SK-N-SH (cell line): ENCODE measurements around the gene MAPKAPK3. TPM values are rescaled to one million over a fixed set of nuclear protein-coding genes. Genes with fewer than 3 reads are reported as not detected.

Source experiments
- CTCF ChIA-PET: fragments of 300-600, 350-600 bp; formaldehyde crosslinking; extraction: SDS; loops from one replicate; lab custom pipeline; 2021; lab: Yijun Ruan, JAX
- POLR2A ChIA-PET: fragments of 350-600 bp; sonication (Branson Sonifier 250); formaldehyde crosslinking; extraction: SDS; loops from one replicate; lab custom pipeline; 2020; ENCODE audit warnings: antibody characterized with exemption, inconsistent platforms; lab: Yijun Ruan, JAX
- DNase-seq: peaks from one replicate; pipeline ENCODE4 v3.0.0; 2012
- H2AFZ ChIP-seq: fragments of 200-600 bp; sonication (generic); 2 replicates; pipeline ENCODE4 v1.8.1; 2016; ENCODE audit warnings: antibody characterized with exemption, mild to moderate bottlenecking, low read depth
- H3F3A ChIP-seq: fragments of 200-600 bp; sonication (generic); replicated peaks from 2 replicates; pipeline ENCODE3; 2016; ENCODE audit warnings: antibody characterized with exemption, mild to moderate bottlenecking; ENCODE audit not compliant: insufficient read depth
- H3K27ac ChIP-seq, 2 experiments: fragments of 200-500 bp in 1 of 2; fragments of 200-600 bp in 1 of 2; sonication (Bioruptor generic) in 1 of 2; sonication (generic), shearing (Covaris generic) in 1 of 2; 2 replicates each; pipeline versions ENCODE4 v1.5.1 to v1.6.1; 2014 to 2016; ENCODE audit warnings: low read depth in 2 of 2, inconsistent platforms in 1 of 2, low read length in 1 of 2, mild to moderate bottlenecking in 1 of 2, mixed read lengths in 1 of 2
- H3K27me3 ChIP-seq: fragments of 200-600 bp; sonication (generic), shearing (Covaris generic); 2 replicates; pipeline ENCODE4 v1.6.1; 2016; ENCODE audit warnings: mixed run types; ENCODE audit not compliant: insufficient read depth
- H3K36me3 ChIP-seq, 2 experiments: fragments of 200-500 bp in 1 of 2; fragments of 200-600 bp in 1 of 2; sonication (Bioruptor generic) in 1 of 2; sonication (generic) in 1 of 2; replicated peaks in 1 of 2; 2 replicates each; pipeline versions ENCODE3 to v1.5.1; 2014 to 2016; ENCODE audit warnings: low read length in 1 of 2, mild to moderate bottlenecking in 1 of 2; ENCODE audit not compliant: insufficient read depth in 2 of 2, control insufficient read depth in 1 of 2
- H3K4me1 ChIP-seq, 2 experiments: fragments of 200-500 bp in 1 of 2; fragments of 200-600 bp in 1 of 2; sonication (Bioruptor generic) in 1 of 2; sonication (generic), shearing (Covaris generic) in 1 of 2; 2 replicates each; pipeline versions ENCODE4 v1.5.1 to v1.6.1; 2014 to 2016; ENCODE audit warnings: low read depth in 1 of 2, low read length in 1 of 2, mixed run types in 1 of 2; ENCODE audit not compliant: insufficient read depth in 2 of 2, control insufficient read depth in 1 of 2
- H3K4me2 ChIP-seq: fragments of 200-600 bp; sonication (generic), shearing (Covaris generic); 2 replicates; pipeline ENCODE4 v1.6.1; 2017; ENCODE audit warnings: mixed run types
- H3K4me3 ChIP-seq, 2 experiments: fragments of 200-500 bp in 1 of 2; fragments of 200-600 bp in 1 of 2; sonication (Bioruptor generic) in 1 of 2; sonication (generic), shearing (Covaris generic) in 1 of 2; 2 replicates each; pipeline versions ENCODE4 v1.5.1 to v1.8.1; 2014 to 2016; ENCODE audit warnings: low read depth in 2 of 2, inconsistent platforms in 1 of 2, low read length in 1 of 2, mild to moderate bottlenecking in 1 of 2, mixed read lengths in 1 of 2, moderate library complexity in 1 of 2
- H3K79me2 ChIP-seq: fragments of 200-600 bp; sonication (generic); 2 replicates; pipeline ENCODE4 v1.8.1; 2017; ENCODE audit warnings: mild to moderate bottlenecking; ENCODE audit not compliant: insufficient read depth
- H3K9ac ChIP-seq: fragments of 200-600 bp; sonication (generic); 2 replicates; pipeline ENCODE4 v1.6.1; 2017; ENCODE audit warnings: mixed run types
- H3K9me2 ChIP-seq: fragments of 200-600 bp; sonication (generic); 2 replicates; pipeline ENCODE4 v1.6.1; 2017; ENCODE audit warnings: mixed run types
- H3K9me3 ChIP-seq: fragments of 200-600 bp; sonication (generic); 2 replicates; pipeline ENCODE4 v1.6.1; 2017; ENCODE audit warnings: mixed run types, mild to moderate bottlenecking, moderate library complexity
- H4K20me1 ChIP-seq: fragments of 200-600 bp; sonication (generic); 2 replicates; pipeline ENCODE4 v1.6.1; 2017; ENCODE audit warnings: mild to moderate bottlenecking, mixed run types; ENCODE audit not compliant: insufficient read depth
- EP300 ChIP-seq, 2 experiments: IDR thresholded peaks; 2 replicates each; pipeline versions ENCODE4 v1.4.0 to v1.6.1; 2012; ENCODE audit warnings: borderline replicate concordance in 1 of 2, low read depth in 1 of 2, low read length in 1 of 2
- GABPA ChIP-seq: IDR thresholded peaks from 2 replicates; pipeline ENCODE4 v1.4.0; 2012; ENCODE audit warnings: low read depth, mild to moderate bottlenecking
- MAX ChIP-seq: IDR thresholded peaks from 2 replicates; pipeline ENCODE4 v1.4.0; 2012; ENCODE audit warnings: low read depth
- MEF2A ChIP-seq: IDR thresholded peaks from 2 replicates; pipeline ENCODE4 v1.4.0; 2012; ENCODE audit warnings: low read depth, borderline replicate concordance
- POLR2AphosphoS5 ChIP-seq: IDR thresholded peaks from 2 replicates; pipeline ENCODE4 v1.6.1; 2012; ENCODE audit warnings: low read depth, low read length
- RCOR1 ChIP-seq: fragments of 150-350 bp; IDR thresholded peaks from 2 replicates; pipeline ENCODE4 v1.6.1; 2017; ENCODE audit warnings: antibody characterized with exemption, low read length
- RXRA ChIP-seq: IDR thresholded peaks from 2 replicates; pipeline ENCODE4 v1.4.0; 2012; ENCODE audit warnings: low read depth, mild to moderate bottlenecking, borderline replicate concordance
- YY1 ChIP-seq: IDR thresholded peaks from 2 replicates; pipeline ENCODE4 v1.4.0; 2012; ENCODE audit warnings: low read depth, mild to moderate bottlenecking
- WGBS: methylation state at CpG from one replicate; pipeline ENCODE4 v1.1.6; 2017; ENCODE audit warnings: low lambda C conversion rate; 5-methylcytosine and 5-hydroxymethylcytosine counted together
- polyA plus RNA-seq, 3 experiments: library from polyadenylated mRNA; depleted of rRNA; stranded (reverse); fragments of >200 nt; gene quantifications; 2 replicates each; pipeline ENCODE4 v1.2.3, GENCODE V29; 2012
- TF ChIP-seq, protein P1 (sequence below): fragments of 200-600 bp; sonication (generic); IDR thresholded peaks from 2 replicates; pipeline ENCODE4 v1.6.1; 2017; ENCODE audit warnings: antibody characterized with exemption, mild to moderate bottlenecking, moderate library complexity
- TF ChIP-seq, protein P2 (sequence below): IDR thresholded peaks from 2 replicates; pipeline ENCODE4 v1.4.0; 2012; ENCODE audit warnings: low read depth, borderline replicate concordance

The MAPKAPK3 gene
- polyA plus RNA-seq, 1 of the 3 experiments (the other 2 are of a cell fraction): 29.4 TPM

GRCh38 chr3:50661321-50661837 is 44.4 kb downstream of the MAPKAPK3 start:
- Histone ChIP-seq H3K4me1 (peaks cover 0 to 5% of the 10 kb centered on the region in 2 experiments; a peak in 1 of 4 replicates), H3K4me2 (no peak overlapping the region), H2AFZ (no peak overlapping the region), H3K4me3 (no peak overlapping the region), H3K79me2 (no peaks in the 10 kb centered on the region), H3K36me3 (no peaks in the 10 kb centered on the region), H3K9ac (no peak overlapping the region), H3K27ac (no peak overlapping the region), H3K27me3 (no peaks in the 10 kb centered on the region; the same call in 1 of the 2 replicates), H4K20me1 (no peaks in the 10 kb centered on the region), H3K9me2 (no peaks in the 10 kb centered on the region), H3K9me3 (no peaks in the 10 kb centered on the region), H3F3A (no peaks in the 10 kb centered on the region)
- TF ChIP-seq, protein P1, sequence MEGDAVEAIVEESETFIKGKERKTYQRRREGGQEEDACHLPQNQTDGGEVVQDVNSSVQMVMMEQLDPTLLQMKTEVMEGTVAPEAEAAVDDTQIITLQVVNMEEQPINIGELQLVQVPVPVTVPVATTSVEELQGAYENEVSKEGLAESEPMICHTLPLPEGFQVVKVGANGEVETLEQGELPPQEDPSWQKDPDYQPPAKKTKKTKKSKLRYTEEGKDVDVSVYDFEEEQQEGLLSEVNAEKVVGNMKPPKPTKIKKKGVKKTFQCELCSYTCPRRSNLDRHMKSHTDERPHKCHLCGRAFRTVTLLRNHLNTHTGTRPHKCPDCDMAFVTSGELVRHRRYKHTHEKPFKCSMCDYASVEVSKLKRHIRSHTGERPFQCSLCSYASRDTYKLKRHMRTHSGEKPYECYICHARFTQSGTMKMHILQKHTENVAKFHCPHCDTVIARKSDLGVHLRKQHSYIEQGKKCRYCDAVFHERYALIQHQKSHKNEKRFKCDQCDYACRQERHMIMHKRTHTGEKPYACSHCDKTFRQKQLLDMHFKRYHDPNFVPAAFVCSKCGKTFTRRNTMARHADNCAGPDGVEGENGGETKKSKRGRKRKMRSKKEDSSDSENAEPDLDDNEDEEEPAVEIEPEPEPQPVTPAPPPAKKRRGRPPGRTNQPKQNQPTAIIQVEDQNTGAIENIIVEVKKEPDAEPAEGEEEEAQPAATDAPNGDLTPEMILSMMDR: no peak
- TF ChIP-seq POLR2AphosphoS5 (no peak), RCOR1 (no peak), RXRA (no peak), MAX (no peak), GABPA (no peak), MEF2A (no peak)
- TF ChIP-seq, protein P2, sequence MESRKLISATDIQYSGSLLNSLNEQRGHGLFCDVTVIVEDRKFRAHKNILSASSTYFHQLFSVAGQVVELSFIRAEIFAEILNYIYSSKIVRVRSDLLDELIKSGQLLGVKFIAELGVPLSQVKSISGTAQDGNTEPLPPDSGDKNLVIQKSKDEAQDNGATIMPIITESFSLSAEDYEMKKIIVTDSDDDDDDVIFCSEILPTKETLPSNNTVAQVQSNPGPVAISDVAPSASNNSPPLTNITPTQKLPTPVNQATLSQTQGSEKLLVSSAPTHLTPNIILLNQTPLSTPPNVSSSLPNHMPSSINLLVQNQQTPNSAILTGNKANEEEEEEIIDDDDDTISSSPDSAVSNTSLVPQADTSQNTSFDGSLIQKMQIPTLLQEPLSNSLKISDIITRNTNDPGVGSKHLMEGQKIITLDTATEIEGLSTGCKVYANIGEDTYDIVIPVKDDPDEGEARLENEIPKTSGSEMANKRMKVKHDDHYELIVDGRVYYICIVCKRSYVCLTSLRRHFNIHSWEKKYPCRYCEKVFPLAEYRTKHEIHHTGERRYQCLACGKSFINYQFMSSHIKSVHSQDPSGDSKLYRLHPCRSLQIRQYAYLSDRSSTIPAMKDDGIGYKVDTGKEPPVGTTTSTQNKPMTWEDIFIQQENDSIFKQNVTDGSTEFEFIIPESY: no peak
- POLR2A ChIA-PET: no interaction called here
- 40% methylated on average over 5 of the region's 6 CpGs for WGBS
- no peak for DNase-seq
- CTCF ChIA-PET: interaction anchor here (0.6 to 1.6 kb wide), 3 partner anchors 8 to 308 kb away, joined by 3 to 6 read pairs (median 4); no protein-coding TSS in a partner anchor

DNA sequence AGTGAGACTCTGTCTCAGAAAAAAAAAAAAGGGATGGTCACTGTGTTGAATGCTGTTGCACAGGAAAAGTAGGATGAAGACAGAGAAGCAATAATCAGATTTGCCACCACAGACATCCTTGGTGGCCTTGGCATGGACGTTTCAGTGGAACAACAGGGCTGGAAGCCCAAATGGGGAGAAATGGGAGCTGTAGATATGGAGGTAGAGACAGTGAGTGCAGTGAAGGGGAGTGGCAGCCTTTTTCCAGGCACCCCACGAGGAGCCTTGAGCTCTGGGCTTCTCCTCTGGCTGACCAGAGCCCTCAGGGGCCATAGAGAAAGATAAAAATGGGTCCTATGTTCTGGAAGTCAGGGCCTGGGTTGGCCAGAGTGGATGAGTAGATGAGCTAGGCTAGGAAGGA is 45.5 kb downstream of the MAPKAPK3 start:
- TF ChIP-seq YY1 (no peak), EP300 (IDR thresholded peaks at IDR 0.05; ENCODE audit: borderline replicate concordance in 1 of 2, low read depth in 1 of 2, low read length in 1 of 2) (no peak), MEF2A (no peak)
- TF ChIP-seq, all 33 proteins: peak for 0
- ChIA-PET POLR2A (no interaction called here), CTCF (interaction anchor here (0.9 to 1.6 kb wide), 3 partner anchors 9 to 13 kb away, joined by 3 to 6 read pairs (median 3); no protein-coding TSS in a partner anchor)
- Histone ChIP-seq H3K9ac (no peak overlapping the region), H3F3A (no peaks in the 10 kb centered on the region), H3K36me3 (no peaks in the 10 kb centered on the region), H3K27ac (no peak overlapping the region), H4K20me1 (no peaks in the 10 kb centered on the region), H3K4me3 (no peak overlapping the region), H2AFZ (no peak overlapping the region), H3K79me2 (no peaks in the 10 kb centered on the region), H3K4me1 (no peaks in the 10 kb centered on the region), H3K9me3 (no peaks in the 10 kb centered on the region), H3K27me3 (no peaks in the 10 kb centered on the region; the same call in 1 of the 2 replicates), H3K9me2 (no peaks in the 10 kb centered on the region), H3K4me2 (no peak overlapping the region)
- WGBS: 32% methylated on average over 2 of the region's 2 CpGs
- no peak for DNase-seq
